GM21423 (cell line): ENCODE data around the gene LMNB1.
"Not testable (repeated sequence)": the region's sequence is repeated elsewhere in the genome, so short reads cannot be mapped to it uniquely, and the experiment has no call there.

Experiments
- ATAC-seq: cut with Tn5 transposase; IDR thresholded peaks from one replicate; pipeline ENCODE4 v1.9.1; 2021; ENCODE audit warnings: mild to moderate bottlenecking, moderate library complexity; ENCODE audit not compliant: unreplicated experiment

Gene LMNB1

DNA sequence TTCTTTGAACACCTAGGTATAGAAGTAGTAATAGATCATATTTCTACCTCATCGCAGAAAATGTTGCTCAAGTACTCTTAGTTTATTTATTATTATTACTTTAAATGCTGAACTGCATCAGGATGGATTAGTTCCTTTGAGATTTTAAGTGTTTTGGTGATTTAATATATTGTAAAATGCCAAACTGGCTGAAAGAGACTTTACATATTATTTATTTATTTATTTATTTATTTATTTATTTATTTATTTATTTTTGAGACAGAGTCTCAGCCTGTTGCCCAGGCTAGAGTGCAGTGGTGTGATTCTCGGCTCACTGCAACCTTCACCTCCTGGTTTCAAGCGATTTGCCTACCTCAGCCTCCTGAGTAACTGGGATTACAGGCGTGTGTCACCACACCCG lies 42.3 kb downstream of the LMNB1 start:
- no peak for ATAC-seq

DNA sequence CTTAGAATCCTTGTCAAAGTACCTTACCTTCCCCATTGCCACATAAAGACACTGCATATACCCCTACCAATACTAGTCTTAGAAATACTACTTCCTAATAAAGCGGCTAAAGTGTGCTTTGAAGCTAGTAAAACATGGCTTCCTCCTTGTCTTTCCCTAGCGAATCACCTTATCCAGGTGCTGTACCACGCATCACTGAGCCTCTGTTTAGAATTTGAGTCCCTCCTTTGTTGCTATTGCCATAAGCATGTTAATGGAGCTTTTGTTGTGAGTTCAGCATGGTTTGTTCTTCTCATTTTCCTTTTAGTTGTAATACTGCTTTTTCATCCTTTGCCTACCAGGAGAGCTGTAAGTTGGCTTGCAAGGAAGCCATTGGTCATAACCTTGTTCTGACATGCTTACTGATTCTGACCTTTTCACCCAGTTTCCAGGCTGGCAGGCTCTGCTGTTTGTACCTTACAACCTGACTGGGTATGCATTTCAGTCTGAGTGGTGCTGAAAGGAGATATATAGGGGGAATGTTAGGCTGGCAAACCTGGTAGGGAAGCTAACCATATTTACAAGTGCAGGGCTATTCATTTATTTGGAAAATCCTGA lies 49.8 kb downstream of the LMNB1 start:
- ATAC-seq: no peak

DNA sequence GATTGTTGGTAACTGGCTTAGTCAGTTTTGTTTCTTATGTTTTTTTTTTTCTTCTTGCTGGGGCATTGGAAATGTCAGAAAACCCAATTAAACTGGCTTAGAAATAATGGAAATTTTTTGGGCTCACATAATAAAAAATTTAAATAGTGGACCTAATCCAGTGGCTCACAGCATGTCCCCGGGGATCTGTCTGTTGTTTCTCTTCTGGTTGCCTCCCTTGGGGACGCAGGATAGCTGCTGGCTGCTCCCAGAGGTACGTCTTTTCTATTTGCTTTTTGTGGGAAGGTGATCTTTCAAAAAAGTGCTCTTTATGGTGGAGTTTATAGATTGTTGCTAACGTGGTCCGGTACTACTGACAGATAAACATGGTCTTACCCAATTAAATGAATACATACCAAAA lies 52.2 kb downstream of the LMNB1 start:
- ATAC-seq: no peak

DNA sequence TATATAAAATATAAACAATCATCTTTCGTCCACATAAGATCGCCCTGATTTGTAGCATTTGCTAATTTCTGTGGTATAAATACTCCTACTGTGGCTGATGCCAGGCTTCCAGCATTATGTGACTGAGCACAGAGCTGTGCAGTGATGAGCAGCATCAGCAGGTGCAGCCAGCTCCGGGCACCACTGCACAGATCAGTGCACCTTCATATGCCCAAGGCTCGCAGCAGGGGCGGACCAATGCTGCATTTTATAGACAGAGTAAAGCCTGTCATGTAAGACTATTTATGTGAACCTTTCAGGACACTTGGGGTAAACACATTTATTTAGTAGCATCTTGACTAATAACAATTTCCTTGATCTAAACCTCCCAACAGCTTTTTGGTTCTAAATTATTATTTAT lies 53.1 kb downstream of the LMNB1 start:
- ATAC-seq: no peak

DNA sequence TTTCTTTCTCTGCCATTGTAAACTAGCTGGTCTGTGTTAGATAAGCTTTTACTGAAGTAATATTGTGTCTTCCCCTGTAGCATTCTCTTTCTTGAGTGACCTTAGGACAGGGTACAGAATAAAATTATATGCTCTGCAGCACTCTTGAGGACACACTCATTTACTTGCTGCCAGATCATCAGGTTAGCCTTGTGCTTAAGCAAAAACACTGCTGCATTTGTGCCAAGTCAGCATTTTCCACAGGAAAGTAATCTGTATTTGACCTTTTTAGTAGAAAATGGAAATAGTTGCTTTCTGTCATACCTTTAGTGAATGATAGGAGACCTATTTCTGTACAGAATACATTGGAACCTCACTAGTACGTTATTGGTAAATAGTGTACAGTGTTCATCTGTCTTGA lies 54.2 kb downstream of the LMNB1 start:
- ATAC-seq: no peak

DNA sequence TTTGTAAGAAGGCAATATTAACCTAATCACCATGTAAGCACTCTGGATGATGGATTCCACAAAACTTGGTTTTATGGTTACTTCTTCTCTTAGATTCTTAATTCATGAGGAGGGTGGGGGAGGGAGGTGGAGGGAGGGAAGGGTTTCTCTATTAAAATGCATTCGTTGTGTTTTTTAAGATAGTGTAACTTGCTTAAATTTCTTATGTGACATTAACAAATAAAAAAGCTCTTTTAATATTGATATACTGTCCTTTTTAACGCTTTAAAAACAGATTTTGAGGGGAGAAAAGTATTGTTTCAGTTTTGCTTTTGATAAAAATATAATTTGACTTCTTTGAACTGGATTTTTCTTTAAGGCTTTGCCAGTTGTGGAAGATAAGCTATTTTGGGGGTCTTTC lies 59.8 kb downstream of the LMNB1 start:
- ATAC-seq: no peak

DNA sequence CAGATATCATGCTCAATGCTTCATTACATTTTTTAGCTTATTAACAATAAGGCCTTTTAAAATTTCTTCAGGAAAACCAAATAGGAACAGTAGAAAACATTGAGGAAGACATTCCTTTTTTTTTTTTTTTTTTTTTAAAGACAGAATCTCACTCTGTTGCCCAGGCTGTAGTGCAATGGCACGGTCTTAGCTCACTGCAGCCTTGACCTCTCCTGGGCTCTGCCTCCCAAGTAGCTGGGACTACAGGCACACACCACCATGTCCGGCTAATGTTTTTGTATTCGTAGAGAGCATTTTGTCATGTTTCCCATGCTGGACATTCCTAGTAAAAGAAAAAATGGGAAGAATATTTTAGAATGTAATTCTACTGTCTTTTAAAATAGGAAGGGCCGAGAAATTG lies 60.3 kb downstream of the LMNB1 start:
- ATAC-seq: no peak

DNA sequence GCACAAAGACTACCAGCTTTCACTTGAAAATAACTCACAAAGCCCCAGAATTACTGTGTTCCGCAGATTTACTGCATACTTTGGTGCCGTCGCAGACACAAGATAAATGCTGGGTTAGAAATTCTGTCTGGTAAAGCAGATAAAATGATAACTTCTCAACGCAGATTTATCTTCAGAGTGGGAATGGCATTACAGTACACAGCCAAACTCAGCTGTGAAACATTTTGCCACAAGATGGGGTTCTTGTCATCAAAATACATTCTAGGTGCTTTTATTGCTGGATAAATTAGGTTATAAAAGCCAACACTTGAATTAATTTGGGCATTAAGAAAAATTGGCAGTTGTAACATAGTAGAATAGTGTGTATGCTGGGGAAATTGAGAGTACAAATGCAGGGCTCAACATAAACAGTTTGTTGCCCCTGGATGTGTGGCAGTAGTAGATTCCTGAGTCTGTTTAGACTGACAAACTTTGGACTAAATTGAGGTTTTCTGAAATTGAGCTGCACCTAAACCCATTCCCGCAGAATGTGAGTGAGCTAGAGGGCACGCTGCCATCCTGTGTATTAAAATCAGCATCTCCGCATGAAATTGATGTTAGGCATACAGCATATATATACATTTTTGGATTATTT lies 61.1 kb downstream of the LMNB1 start:
- no peak for ATAC-seq

DNA sequence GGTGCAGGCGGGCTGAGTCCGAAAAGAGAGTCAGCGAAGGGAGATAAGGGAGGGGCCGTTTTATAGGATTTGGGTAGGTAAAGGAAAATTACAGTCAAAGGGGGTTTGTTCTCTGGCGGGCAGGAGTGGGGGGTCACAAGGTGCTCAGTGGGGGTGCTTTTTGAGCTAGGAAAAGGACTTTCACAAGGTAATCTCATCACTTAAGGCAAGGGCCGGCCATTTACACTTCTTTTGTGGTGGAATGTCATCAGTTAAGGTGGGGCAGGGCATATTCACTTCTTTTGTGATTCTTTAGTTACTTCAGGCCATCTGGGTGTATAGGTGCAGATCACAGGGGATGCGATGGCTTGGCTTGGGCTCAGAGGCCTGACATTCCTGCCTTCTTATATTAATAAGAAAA lies 62.5 kb downstream of the LMNB1 start:
- ATAC-seq: not testable (repeated sequence)

DNA sequence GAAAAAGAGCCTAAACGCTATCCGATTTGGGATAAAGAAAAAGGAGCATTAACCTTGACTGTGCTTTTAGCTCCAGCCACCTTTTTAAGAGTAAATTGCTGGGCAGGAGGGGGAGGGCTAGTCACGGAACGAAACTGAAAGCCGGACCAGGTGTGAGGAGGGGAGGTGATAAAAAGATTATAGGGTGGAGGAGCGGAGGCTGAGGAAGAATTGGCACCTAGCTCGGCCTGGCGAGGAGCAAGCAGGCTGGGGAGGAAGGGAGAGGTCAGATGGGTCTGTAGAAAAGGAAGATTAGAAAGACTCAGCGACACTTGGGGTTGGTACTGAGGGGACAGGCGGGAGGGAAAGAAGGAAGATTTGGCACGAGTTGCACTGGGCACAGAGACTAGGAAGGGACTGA lies 66.4 kb downstream of the LMNB1 start:
- not testable (repeated sequence) for ATAC-seq

DNA sequence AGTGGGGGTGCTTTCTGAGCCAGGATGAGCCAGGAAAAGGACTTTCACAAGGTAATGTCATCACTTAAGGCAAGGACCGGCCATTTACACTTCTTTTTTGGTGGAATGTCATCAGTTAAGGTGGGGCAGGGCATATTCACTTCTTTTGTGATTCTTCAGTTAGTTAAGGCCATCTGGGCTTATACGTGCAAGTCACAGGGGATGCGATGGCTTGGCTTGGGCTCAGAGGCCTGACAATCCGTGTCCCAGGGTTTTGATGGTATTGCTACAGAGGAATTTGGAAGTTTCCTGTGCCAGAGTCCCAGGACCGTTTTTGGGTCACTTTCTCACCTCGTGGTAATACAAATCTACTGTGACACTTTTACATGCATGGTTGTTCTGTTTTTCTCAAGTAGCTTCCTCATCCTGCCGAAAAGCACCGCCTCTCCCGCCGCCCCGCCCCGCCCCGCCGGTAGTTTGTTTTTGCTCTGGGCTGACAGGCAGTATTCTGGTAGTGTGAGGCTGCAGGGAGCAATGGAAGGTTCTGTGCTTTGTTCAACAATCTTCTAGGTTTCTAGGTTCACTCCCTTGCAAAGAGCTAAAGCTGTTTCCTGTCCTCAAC lies 68.6 kb downstream of the LMNB1 start:
- ATAC-seq: peak; percentile 90

DNA sequence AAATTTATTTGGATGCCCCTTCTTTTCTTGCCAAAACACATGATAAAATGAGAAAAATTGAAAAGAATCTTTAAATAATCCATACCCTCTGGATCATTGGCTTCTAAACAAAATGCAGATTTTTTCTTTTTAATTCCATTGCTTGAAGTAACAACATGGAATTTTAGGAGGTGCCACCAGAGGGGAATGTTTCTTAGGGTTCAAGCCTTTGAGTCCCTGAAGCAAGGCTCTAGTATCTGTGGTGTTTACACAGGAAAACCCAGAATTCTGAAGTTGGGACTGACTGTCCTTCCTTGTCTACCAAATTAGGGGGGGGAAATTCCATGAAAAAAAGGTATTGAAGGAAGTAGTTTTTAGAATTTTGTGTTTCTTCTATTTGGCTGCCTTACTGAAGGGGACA lies 69.4 kb downstream of the LMNB1 start:
- ATAC-seq: no peak

DNA sequence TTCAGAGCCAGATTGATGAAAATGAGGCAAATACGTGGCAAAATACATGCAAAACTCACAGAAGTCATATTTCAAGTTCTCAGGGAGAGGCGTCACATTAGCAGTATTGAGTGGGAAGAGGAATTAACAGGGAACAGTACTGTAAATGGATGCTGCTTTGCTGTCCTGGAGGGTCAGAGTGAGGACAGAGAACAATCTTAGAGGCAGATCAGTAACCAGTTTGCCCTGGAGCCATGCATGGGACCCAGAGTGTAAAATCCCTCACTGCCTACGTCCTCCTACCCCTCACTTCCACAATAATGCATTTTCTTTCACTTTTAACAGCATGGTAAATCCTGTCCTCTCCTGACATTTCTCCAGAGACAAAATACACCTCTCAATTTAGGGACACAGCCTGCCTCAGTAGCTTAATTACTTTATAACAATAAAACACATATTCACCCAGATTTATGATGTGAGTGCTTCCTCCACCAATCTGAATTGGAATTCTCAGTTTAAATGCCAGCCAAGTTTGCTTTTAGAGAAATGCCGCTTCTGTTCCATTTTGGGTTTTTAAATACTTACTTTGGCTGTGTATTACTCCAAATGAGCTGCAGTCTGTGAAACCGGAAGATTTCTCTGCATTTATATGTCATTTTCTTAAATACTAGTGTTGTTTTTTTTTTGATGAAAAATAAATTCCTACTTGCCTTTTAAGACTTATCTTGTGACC lies 70.0 kb downstream of the LMNB1 start:
- no peak for ATAC-seq

DNA sequence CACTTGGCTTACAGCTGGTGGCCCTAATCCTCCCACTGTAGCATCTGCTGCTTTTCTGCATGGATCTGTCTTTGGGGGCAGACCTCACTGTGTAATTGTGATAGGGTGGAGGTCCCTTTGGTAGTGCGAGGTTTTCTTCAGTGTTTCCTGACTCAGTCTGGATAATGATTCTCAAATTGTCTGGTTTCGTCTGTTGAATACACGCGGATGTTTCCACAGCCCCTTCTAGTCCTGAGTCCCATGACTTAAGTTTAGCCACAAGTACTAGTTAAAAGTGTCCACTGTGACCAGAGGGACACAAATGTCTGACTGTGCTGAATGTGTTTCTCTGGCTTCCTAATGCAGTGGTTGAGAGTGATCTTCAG lies 70.5 kb downstream of the LMNB1 start:
- ATAC-seq: no peak

DNA sequence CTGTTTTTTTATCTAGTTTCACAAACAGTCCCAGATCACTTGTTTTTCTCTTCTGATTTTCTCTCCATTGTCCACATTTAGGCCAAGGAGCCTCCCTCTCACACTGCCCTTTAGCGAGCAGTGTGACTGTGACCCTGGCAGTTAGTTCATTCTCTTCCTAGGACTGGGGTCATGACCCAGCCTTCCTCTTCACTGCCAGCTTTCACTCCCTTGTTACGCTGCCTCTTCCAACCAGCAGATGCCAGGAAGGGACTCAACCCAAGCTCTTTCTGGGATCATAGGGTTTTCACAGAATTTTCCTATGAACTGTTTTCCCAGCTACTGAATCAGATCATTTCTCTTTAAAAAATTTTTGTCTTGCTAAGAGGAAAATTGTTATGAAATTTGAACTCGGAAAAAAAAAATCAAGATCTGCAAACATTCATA lies 70.9 kb downstream of the LMNB1 start:
- ATAC-seq: no peak

DNA sequence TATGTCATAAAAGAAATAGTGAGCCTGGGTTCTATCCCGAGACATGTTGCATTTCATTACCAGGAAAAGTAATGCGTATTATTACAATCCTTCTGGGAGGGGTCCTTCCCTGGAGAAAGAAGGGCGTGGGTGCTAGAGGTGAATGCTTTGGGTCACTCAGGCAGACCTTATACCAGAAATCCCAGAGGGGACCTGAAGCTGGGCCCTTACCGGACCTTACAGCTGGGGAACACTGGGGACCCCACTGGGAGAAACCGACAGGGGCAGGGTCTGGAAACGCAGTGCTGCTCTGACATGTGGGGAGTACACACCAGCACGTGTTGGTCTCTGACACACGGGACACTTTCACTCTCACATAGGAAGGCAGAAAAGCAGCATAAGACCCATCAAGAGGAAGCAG lies 71.3 kb downstream of the LMNB1 start:
- no peak for ATAC-seq

DNA sequence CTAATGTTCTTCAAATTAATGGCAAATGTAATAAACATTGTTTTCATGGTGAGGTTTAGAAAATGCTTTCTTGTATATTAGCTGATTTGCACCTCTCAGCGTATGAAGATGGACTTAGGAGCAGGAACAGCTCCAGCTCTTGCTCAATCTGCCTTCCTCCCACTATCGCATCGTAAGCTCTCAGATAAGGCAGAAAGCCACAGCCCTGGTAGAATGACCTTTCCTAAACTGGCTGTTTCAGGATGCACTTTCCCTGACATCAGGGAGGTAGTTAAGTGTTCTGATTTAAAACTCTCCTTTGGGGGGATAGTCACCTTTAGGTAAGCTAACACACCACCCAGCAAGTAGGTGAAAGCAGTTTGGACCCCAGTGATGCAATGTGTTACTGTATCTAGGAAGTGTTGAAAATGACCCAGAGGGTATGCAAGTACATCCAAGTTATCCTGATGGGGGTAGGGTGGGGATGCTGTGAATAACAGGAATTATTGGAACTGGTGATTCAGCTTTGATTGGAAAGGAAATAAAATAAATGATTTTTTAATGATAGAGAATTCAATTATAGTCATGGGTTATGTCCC lies 72.3 kb downstream of the LMNB1 start:
- ATAC-seq: no peak

DNA sequence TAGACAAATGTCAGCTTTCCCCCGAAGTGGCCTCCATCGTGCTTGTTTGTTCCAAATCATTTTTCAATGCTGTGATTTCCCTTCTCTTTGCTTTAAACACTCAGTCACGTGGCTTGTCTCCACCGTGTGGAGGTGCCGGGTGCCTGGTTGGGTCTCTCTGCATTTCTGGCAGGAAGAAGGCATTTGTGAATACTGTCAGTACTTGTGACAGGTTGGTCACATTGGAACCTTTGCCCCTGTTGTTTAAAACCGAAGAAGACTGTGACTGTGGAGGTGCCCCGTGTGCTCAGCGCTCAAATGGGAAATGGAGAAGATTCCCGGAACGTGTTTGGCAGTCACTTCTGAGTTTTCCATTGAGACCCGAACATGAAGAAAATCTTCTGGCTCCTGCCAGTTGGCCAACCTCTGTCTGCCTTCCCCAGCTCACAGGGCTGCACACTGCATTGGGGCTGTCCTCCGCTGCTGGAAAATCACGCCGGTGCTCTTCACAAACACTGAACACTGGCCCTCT lies 74.6 kb downstream of the LMNB1 start:
- no peak for ATAC-seq

DNA sequence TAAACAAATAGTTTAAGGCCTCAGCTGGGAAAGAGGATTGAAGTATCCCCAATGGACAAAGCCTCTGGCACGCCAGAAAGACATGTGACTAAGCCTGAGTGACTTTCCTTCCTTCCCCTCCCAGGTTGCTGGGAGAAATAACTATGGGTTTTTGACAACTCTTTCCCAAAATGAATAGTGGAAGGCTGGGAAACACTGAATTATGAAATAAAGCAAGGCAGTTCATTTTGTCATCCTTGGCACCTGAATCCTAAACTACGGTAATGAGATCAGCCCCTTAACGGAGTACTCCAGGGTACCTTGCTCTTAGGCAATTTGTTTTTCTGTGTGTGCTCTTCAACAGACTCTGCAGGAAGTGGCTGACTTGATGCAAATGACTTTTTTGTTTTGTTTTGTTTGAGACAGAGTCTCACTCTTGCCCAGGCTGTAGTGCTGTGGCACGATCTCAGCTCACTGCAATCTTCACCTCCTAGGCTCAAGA lies 75.2 kb downstream of the LMNB1 start:
- ATAC-seq: peak; percentile 77

DNA sequence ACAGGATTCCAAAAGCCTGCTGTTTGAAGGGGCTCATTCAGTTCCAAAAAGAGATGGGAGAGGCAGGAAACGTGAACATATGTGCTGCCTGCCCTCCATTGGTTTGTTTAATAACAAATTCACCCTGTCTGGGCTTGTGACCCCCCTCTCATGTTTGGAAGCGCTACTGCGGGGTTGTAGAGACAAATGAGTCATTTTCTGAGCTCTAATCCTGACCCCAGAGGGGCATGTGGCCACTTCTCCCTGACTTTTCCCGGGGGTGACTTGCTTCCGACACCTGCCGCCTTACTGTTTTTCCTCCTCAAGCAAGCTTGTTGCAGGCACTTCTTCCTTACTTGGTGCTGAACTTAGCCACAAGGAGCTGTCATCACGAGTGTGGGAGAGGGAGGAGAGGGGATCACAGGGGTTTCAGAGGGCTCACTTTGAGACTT lies 75.9 kb downstream of the LMNB1 start:
- no peak for ATAC-seq

DNA sequence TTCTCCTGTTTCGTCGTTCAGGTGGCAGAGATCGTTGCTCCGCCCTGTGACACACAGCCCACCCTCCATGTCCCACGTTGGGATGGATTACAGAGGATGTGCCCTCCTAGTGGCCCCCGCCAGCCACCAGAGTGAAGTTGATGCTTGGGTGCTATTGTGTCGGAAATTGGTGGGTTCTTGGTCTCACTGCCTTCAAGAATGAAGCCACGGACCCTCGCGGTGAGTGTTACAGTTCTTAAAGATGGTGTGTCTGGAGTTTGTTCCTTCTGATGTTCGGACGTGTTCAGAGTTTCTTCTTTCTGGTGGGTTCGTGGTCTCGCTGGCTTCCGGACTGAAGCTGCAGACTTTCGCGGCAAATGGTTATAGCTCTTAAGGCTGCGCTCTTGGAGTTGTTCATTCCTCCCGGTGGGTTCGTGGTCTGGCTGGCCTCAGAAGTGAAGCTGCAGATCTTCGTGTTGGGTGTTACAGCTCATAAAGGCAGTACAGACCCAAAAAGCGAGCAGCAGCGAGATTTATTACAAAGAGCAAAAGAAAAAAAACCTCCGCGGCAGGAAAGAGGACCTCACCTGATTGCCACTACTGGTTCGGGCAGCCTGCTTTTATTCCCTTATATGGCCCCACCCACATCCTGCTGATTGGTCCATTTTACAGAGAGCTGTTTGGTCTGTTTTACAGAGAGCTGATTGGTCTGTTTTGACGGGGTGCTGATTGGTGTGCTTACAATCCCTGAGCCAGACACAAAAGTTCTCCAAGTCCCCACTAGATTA lies 76.8 kb downstream of the LMNB1 start:
- not testable (repeated sequence) for ATAC-seq
